ENCODE results near the gene NOS1. TPM values are rescaled to one million over a fixed set of nuclear protein-coding genes. Genes with fewer than 3 reads are reported as not detected.

The NOS1 gene
- total and polyA plus RNA-seq, 4 donors: 1.2 to 7.0 (median 3.4) TPM

DNA sequence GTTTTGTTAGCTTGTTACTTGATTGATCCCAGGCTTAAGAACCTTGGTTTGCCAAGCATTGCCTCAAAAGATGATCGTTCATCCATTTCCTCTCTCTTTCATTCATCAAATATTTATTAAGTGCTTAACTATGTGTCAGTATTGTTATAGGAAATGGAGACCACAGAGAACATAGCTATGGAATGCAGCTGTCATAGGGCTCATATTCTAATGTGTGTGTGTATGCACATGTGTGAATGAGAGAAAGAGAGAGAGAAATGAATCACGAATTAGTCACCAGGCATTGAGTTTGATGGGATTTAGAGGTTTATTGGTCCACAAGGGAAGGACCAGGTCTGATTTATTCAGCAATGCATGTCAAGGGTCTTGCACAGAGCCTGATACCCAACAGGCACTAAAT, 100.2 kb downstream of the NOS1 start:
- Histone ChIP-seq H3K36me3 (ENCODE audit: control insufficient read depth, insufficient read depth, low read length) (no peaks in the 10 kb centered on the region), H3K4me3 (ENCODE audit: low read depth, low read length) (no peak overlapping the region), H3K9me3 (ENCODE audit: control insufficient read depth, insufficient read depth, low read length) (no peaks in the 10 kb centered on the region), H3K27ac (ENCODE audit: low read depth, low read length) (no peak overlapping the region), H3K27me3 (ENCODE audit: control insufficient read depth, insufficient read depth, low read length) (no peaks in the 10 kb centered on the region), H3K4me1 (ENCODE audit: control insufficient read depth, insufficient read depth, low read length) (no peaks in the 10 kb centered on the region)
- no peak for DNase-seq (ENCODE audit: low read depth in 4 of 6, low spot score in 6 of 6)
- WGBS (ENCODE audit: insufficient coverage): no CpG with 5 or more reads among the region's 2 CpGs

DNA sequence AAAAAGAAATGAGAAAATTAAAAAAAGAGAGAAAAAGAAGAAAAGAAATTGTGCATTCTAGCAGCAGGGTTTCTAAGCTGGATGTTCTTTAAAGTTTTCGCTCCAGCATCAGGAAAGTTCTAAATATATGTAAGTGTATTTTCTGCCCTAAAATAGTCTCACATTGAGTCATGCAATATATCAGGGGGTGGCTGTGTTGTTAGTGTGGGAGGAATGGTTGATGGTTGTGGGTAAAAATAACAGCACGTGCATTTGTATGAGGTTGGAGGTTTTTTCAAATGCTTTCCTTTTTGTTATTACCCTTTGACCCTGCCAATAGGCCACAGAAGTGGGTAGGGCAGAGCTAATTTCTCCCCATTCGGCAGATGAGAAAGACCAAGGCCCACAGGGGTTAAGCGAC, 106.0 kb downstream of the NOS1 start:
- 88% methylated on average over 3 of the region's 4 CpGs for WGBS (ENCODE audit: insufficient coverage)
- Histone ChIP-seq H3K36me3 (ENCODE audit: control insufficient read depth, insufficient read depth, low read length) (no peaks in the 10 kb centered on the region), H3K27ac (ENCODE audit: low read depth, low read length) (no peak overlapping the region), H3K27me3 (ENCODE audit: control insufficient read depth, insufficient read depth, low read length) (no peaks in the 10 kb centered on the region), H3K4me1 (ENCODE audit: control insufficient read depth, insufficient read depth, low read length) (no peaks in the 10 kb centered on the region), H3K4me3 (ENCODE audit: low read depth, low read length) (no peak overlapping the region), H3K9me3 (ENCODE audit: control insufficient read depth, insufficient read depth, low read length) (no peaks in the 10 kb centered on the region)
- no peak for DNase-seq (ENCODE audit: low read depth in 4 of 6, low spot score in 6 of 6)

DNA sequence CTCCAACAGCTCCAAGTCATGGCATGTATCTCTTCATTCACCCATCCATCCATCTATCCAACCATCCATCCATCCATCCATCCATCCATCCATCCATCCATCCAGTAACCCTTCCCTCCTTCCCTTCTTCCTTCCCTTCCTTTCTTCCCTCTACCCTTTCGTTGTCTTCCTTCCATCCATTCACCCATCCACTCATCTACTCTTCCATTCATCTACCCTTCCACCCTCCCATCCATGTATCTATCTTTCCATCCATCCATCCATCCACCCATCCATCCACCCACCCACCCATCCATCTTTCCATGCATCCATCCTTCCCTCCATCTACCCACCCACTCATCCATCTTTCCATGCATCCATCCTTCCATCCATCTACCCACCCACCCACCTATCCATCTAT, 117.9 kb downstream of the NOS1 start:
- Histone ChIP-seq H3K4me1 (ENCODE audit: control insufficient read depth, insufficient read depth, low read length) (no peaks in the 10 kb centered on the region), H3K36me3 (ENCODE audit: control insufficient read depth, insufficient read depth, low read length) (no peaks in the 10 kb centered on the region), H3K4me3 (ENCODE audit: low read depth, low read length) (no peak overlapping the region), H3K9me3 (ENCODE audit: control insufficient read depth, insufficient read depth, low read length) (no peaks in the 10 kb centered on the region), H3K27ac (ENCODE audit: low read depth, low read length) (no peak overlapping the region), H3K27me3 (ENCODE audit: control insufficient read depth, insufficient read depth, low read length) (no peaks in the 10 kb centered on the region)
- no peak for DNase-seq (ENCODE audit: low read depth in 4 of 6, low spot score in 6 of 6)
- WGBS (ENCODE audit: insufficient coverage): 94% methylated on average over 1 of the region's 1 CpG

DNA sequence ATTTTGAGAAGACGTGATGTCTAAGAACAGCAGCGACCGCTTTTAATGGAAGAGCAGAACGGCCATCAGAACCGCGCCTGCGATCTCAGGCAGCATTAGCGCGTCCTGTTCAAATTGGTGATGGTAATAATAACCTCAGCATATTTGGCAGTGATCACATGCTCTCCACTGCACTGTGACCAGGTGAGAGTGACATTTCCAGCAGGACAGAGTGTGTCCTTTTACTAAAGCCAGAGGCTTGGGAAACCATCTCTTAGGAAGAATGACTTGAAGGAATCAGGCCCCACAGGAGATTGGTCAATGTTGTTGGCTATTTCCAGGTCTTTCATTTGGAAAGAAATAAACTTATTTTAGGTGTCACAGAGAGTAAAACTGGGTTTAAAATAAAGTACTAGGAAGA, 119.7 kb downstream of the NOS1 start:
- Histone ChIP-seq H3K27me3 (ENCODE audit: control insufficient read depth, insufficient read depth, low read length) (peaks cover 3% of the 10 kb centered on the region), H3K4me3 (ENCODE audit: low read depth, low read length) (no peak overlapping the region), H3K27ac (ENCODE audit: low read depth, low read length) (no peak overlapping the region), H3K36me3 (ENCODE audit: control insufficient read depth, insufficient read depth, low read length) (no peaks in the 10 kb centered on the region), H3K9me3 (ENCODE audit: control insufficient read depth, insufficient read depth, low read length) (no peaks in the 10 kb centered on the region), H3K4me1 (ENCODE audit: control insufficient read depth, insufficient read depth, low read length) (peaks cover 3% of the 10 kb centered on the region)
- DNase-seq (ENCODE audit: low read depth in 4 of 6, low spot score in 6 of 6): no peak
- WGBS (ENCODE audit: insufficient coverage): 97% methylated on average over 9 of the region's 9 CpGs

DNA sequence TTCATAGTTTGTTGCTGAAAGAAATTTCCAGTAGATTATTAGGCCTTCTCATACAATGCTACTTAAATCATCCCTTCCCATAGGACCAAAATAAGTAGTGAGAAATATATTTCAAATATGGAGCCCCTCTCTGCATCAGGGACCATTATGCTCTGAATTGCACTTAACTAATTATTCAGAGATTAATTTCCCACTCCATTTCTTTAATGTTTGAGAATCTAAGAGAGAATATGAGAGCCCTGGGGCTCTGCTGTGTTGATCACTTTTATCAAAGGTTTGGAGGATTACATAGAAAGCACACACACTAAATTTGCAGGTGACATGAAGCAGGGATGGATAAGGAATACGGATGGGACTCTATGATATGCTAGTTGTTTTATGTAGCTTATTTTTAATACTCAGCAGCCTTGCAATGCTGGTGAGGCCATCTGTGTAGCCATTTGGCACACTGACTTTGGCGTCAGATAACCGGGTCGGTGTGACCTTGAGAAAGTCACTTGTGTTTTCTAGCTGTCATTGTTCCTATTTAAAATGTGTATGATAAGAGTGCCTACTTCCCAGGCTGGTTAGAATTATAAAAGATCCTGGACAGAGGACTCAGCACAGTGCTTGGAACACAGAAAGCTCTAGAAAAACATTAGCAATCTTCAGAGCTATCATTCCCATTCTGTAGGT, 121.2 kb downstream of the NOS1 start:
- peak in 1 of 6 donors; percentile 53 for DNase-seq (ENCODE audit: low read depth in 4 of 6, low spot score in 6 of 6)
- peaks cover 3% of the 10 kb centered on the region for H3K27me3 ChIP-seq (ENCODE audit: control insufficient read depth, insufficient read depth, low read length)
- peaks cover 5% of the 10 kb centered on the region for H3K4me1 ChIP-seq (ENCODE audit: control insufficient read depth, insufficient read depth, low read length)
- no peaks in the 10 kb centered on the region for H3K9me3 ChIP-seq (ENCODE audit: control insufficient read depth, insufficient read depth, low read length)
- no peaks in the 10 kb centered on the region for H3K36me3 ChIP-seq (ENCODE audit: control insufficient read depth, insufficient read depth, low read length)
- H3K27ac ChIP-seq (ENCODE audit: low read depth, low read length): no peak overlapping the region
- H3K4me3 ChIP-seq (ENCODE audit: low read depth, low read length): no peak overlapping the region
- 100% methylated on average over 4 of the region's 4 CpGs for WGBS (ENCODE audit: insufficient coverage)

DNA sequence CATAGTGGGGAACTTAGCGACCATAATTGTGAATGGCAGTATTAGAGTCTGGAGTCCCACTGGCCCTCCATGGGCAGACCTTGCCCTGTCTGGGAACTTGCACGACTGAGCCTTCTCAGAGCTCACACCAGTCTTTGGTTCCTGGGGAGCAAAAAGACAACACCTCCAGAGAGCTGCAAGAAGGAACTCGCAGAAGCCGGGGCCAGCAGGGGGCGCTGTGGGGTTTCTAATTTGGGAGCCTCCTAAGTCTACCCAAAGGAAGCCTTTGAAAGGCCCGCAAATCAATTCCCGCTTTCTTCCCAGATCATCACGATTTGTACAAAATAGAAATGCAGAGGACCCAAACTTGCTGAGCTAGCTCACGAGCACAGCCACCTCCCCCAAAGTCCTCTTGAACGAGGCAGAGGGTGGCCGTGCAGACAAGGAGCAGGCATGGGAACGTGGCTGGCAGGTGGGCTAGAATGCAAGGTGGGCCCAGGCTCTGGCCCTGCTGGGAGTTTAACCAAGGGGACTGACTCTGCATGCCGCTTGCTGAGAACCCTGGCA, 124.9 kb downstream of the NOS1 start:
- DNase-seq (ENCODE audit: low read depth in 4 of 6, low spot score in 6 of 6): peak; percentile 31 to 95 (median 68)
- WGBS (ENCODE audit: insufficient coverage): 5% methylated on average over 13 of the region's 13 CpGs
- H3K27me3 ChIP-seq (ENCODE audit: control insufficient read depth, insufficient read depth, low read length): peaks cover 3% of the 10 kb centered on the region
- no peaks in the 10 kb centered on the region for H3K36me3 ChIP-seq (ENCODE audit: control insufficient read depth, insufficient read depth, low read length)
- no peak overlapping the region for H3K4me3 ChIP-seq (ENCODE audit: low read depth, low read length)
- no peaks in the 10 kb centered on the region for H3K9me3 ChIP-seq (ENCODE audit: control insufficient read depth, insufficient read depth, low read length)
- peaks cover 5% of the 10 kb centered on the region for H3K4me1 ChIP-seq (ENCODE audit: control insufficient read depth, insufficient read depth, low read length)
- H3K27ac ChIP-seq (ENCODE audit: low read depth, low read length): no peak overlapping the region

DNA sequence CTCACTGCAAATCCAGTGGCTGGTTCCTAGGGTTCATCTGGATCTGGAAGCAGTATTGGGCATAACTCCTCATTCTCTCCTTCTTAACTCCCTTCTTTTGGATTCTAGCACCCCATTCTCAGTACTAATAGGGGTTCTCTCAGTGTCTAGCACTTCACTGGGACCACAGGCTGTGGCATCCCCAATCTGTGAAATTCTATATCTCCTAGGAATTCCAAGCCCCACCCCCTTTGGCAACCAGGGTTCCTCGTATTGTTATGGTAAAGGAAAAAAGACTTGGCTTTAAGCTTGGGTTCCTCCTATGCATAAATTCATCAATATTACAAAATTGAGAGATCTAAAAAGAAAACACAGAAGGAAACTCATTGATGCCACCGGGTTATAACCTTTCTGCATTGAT, 126.2 kb downstream of the NOS1 start:
- Histone ChIP-seq H3K9me3 (ENCODE audit: control insufficient read depth, insufficient read depth, low read length) (no peaks in the 10 kb centered on the region), H3K4me1 (ENCODE audit: control insufficient read depth, insufficient read depth, low read length) (peaks cover 5% of the 10 kb centered on the region), H3K4me3 (ENCODE audit: low read depth, low read length) (no peak overlapping the region), H3K27ac (ENCODE audit: low read depth, low read length) (no peak overlapping the region), H3K36me3 (ENCODE audit: control insufficient read depth, insufficient read depth, low read length) (no peaks in the 10 kb centered on the region), H3K27me3 (ENCODE audit: control insufficient read depth, insufficient read depth, low read length) (peaks cover 3% of the 10 kb centered on the region)
- no CpG with 5 or more reads among the region's 2 CpGs for WGBS (ENCODE audit: insufficient coverage)
- DNase-seq (ENCODE audit: low read depth in 4 of 6, low spot score in 6 of 6): no peak

DNA sequence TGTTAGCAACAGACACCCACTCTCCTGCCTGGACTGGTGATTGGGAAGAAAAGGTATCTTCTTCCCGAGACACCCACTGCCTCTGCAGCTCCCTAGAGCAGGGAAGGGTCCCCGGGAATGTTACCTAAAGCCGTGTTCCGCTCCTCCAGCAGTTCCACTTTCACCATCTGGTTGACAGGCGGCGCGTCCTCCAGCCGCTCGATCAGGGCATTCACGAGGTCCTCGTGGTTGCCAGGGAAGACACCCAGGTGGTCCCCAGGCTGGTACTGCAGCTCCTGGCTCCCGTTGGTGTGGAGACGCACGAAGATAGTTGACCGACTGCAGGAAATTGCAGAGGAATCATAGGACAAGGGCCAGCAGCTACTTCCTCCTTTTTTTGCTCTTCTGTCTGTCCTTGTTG, 127.0 kb downstream of the NOS1 start:
- no peaks in the 10 kb centered on the region for H3K36me3 ChIP-seq (ENCODE audit: control insufficient read depth, insufficient read depth, low read length)
- no peak for DNase-seq (ENCODE audit: low read depth in 4 of 6, low spot score in 6 of 6)
- WGBS (ENCODE audit: insufficient coverage): 95% methylated on average over 15 of the region's 15 CpGs
- H3K27ac ChIP-seq (ENCODE audit: low read depth, low read length): no peak overlapping the region
- H3K27me3 ChIP-seq (ENCODE audit: control insufficient read depth, insufficient read depth, low read length): peaks cover 3% of the 10 kb centered on the region
- H3K4me3 ChIP-seq (ENCODE audit: low read depth, low read length): no peak overlapping the region
- H3K9me3 ChIP-seq (ENCODE audit: control insufficient read depth, insufficient read depth, low read length): no peaks in the 10 kb centered on the region
- peaks cover 5% of the 10 kb centered on the region for H3K4me1 ChIP-seq (ENCODE audit: control insufficient read depth, insufficient read depth, low read length)

DNA sequence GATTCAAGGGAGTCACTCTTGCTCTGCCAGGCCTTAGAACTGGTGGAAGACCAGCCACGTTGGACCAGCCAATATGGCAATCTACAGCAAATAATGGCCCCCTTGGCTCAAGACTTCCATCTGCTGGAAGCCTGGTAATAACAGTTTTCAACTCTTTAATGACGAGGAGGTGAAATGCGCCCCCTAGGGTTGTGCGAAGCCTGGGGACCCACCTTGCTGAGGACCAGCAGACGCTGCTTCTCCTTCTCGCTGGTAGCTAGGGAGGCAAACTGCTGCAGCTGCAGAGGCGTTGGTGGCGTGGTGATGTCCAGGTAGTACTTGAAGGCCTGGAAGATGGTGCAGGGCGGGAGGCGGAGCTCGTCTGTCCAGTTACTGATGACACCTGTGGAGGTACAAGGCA, 129.7 kb downstream of the NOS1 start:
- Histone ChIP-seq H3K27me3 (ENCODE audit: control insufficient read depth, insufficient read depth, low read length) (no peaks in the 10 kb centered on the region), H3K4me1 (ENCODE audit: control insufficient read depth, insufficient read depth, low read length) (peaks cover 2% of the 10 kb centered on the region), H3K4me3 (ENCODE audit: low read depth, low read length) (no peak overlapping the region), H3K9me3 (ENCODE audit: control insufficient read depth, insufficient read depth, low read length) (no peaks in the 10 kb centered on the region), H3K27ac (ENCODE audit: low read depth, low read length) (no peak overlapping the region), H3K36me3 (ENCODE audit: control insufficient read depth, insufficient read depth, low read length) (no peaks in the 10 kb centered on the region)
- no peak for DNase-seq (ENCODE audit: low read depth in 4 of 6, low spot score in 6 of 6)
- 83% methylated on average over 11 of the region's 11 CpGs for WGBS (ENCODE audit: insufficient coverage)

DNA sequence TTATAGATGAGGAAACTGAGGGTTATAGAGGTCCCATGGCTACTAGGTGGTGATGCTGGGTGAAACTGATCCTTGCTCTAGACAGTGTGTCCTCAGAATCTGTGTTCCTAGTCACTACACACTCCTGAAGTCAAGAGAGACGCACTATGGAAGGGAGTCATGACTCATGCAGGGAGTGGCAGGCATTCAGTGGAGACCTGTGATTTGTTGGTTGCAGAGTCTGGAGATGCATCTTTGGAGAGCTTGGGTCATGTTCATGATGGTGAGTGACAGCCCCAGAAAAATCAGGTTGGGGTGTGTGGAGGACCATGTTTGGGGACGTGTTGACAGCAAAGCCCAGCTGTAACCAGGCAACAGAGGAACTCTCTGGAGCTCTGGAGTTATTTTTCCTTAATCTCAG, 133.2 kb downstream of the NOS1 start:
- DNase-seq (ENCODE audit: low read depth in 4 of 6, low spot score in 6 of 6): no peak
- H3K27ac ChIP-seq (ENCODE audit: low read depth, low read length): no peak overlapping the region
- H3K4me3 ChIP-seq (ENCODE audit: low read depth, low read length): no peak overlapping the region
- no peaks in the 10 kb centered on the region for H3K4me1 ChIP-seq (ENCODE audit: control insufficient read depth, insufficient read depth, low read length)
- no peaks in the 10 kb centered on the region for H3K27me3 ChIP-seq (ENCODE audit: control insufficient read depth, insufficient read depth, low read length)
- H3K36me3 ChIP-seq (ENCODE audit: control insufficient read depth, insufficient read depth, low read length): no peaks in the 10 kb centered on the region
- no peaks in the 10 kb centered on the region for H3K9me3 ChIP-seq (ENCODE audit: control insufficient read depth, insufficient read depth, low read length)
- whole genome bisulfite sequencing (ENCODE audit: insufficient coverage): 44% methylated on average over 1 of the region's 2 CpGs
